NB4 (cell line): ENCODE measurements around the gene DLG2.

Experiments
- DNase-seq: peaks from one replicate; pipeline ENCODE4 v3.0.0; 2010; ENCODE audit warnings: low read depth
- H3K4me3 ChIP-seq: one replicate; pipeline ENCODE4 v1.5.1; 2011; ENCODE audit warnings: mild to moderate bottlenecking, low read depth, low read length, moderate library complexity
- MAX ChIP-seq: IDR thresholded peaks from 2 replicates; pipeline ENCODE4 v1.6.1; 2011; ENCODE audit warnings: low read depth, low read length
- MYC ChIP-seq: IDR thresholded peaks from 2 replicates; pipeline ENCODE4 v1.6.1; 2011; ENCODE audit warnings: low read depth, low read length
- POLR2A ChIP-seq: IDR thresholded peaks from 2 replicates; pipeline ENCODE4 v1.6.1; 2011; ENCODE audit warnings: mild to moderate bottlenecking; ENCODE audit not compliant: insufficient read length; ENCODE audit errors: extremely low read depth
- TF ChIP-seq, protein P1 (sequence below): IDR thresholded peaks from one replicate; pipeline ENCODE4 v1.5.1; 2012; ENCODE audit warnings: low read depth, low read length

Gene DLG2

DNA sequence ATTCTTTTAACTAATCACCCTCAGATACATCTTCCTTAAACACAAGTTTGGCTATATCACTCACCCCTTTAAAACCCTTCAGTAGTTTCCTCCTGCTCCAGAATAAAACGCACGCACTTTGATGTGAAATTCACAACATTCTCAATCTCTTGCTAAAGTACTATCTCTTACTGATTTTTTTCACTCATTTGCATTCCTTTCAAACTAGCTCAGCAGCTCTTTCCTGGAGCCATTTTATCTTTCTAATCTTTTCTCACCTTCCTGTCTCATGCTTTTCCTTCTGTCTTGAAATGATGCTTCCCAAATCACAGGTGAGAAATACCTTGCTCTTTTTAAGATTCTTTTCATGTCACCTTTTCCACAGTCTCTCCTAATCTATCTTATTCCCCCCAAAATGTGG lies 1074.4 kb downstream of the DLG2 start:
- DNase-seq: no peak
- TF ChIP-seq MAX (no peak), POLR2A (no peak), MYC (no peak)
- TF ChIP-seq, protein P1, sequence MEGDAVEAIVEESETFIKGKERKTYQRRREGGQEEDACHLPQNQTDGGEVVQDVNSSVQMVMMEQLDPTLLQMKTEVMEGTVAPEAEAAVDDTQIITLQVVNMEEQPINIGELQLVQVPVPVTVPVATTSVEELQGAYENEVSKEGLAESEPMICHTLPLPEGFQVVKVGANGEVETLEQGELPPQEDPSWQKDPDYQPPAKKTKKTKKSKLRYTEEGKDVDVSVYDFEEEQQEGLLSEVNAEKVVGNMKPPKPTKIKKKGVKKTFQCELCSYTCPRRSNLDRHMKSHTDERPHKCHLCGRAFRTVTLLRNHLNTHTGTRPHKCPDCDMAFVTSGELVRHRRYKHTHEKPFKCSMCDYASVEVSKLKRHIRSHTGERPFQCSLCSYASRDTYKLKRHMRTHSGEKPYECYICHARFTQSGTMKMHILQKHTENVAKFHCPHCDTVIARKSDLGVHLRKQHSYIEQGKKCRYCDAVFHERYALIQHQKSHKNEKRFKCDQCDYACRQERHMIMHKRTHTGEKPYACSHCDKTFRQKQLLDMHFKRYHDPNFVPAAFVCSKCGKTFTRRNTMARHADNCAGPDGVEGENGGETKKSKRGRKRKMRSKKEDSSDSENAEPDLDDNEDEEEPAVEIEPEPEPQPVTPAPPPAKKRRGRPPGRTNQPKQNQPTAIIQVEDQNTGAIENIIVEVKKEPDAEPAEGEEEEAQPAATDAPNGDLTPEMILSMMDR: no peak
- no peak overlapping the region for H3K4me3 ChIP-seq

- no peak overlapping the region for H3K4me3 ChIP-seq
- TF ChIP-seq MYC: no peak
- TF ChIP-seq MAX: no peak
- TF ChIP-seq POLR2A: no peak
- TF ChIP-seq, protein P1: no peak
- no peak for DNase-seq
These were observed 1077.9 kb downstream of the DLG2 start for GRCh38 chr11:84549217-84549616.

DNA sequence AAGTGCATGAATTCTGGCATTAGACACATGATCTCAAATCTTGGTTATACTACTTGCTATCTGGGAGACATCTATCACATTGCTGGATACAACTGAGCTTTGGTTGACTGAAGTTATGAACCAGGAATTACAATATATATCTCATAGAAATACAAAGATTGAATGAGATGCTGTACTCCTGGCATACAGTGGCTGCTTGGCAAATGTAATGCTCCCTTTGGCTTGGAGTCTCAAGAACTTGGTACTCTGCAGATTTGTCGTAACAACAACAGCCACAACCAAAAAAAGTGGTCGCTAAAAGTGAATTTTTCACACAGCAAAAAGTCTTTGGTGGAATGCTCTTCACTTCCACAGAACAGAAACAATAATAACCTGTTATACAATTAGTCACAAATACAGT lies 1082.6 kb downstream of the DLG2 start:
- DNase-seq: no peak
- H3K4me3 ChIP-seq: no peak overlapping the region
- no peak for TF ChIP-seq POLR2A
- TF ChIP-seq, protein P1: no peak
- no peak for TF ChIP-seq MYC
- TF ChIP-seq MAX: no peak

DNA sequence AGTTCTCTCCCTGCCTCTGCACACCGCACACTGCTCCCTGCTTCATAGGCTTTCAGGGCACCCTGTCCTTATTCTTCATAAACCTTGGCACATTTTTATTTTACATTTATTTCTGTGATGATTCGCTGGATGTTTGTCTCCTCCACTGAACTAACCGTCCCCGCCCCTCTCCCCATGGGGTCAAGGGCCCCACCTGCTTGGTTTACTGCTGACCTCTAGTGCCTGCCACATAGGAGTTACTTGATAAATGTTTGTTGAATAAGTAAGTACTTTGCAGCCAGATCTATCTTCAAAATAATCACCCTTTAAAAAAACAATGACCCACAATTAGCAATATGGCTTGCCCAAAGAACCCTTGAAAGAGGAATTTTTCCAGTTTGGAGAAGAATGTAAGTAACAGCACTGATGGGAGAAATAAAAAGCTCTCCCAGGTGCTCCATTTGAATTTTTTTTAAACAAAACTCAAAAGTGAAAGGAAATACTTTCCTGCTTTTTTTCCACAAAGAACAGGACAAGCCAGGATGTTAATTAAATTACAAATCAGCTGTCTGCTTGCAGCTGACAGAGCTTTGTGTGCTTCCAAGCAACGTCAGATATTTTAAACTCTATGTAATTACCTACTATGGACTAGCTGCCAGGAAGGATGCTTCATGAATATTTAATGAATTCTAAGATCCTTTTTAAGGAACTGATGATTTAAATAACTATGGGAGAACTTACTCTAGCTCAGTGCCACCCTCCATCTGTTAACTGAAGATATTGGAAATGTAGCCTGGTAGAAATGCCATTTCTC lies 1083.6 kb downstream of the DLG2 start:
- TF ChIP-seq POLR2A (no peak), MAX (no peak), MYC (no peak)
- TF ChIP-seq, protein P1: no peak
- DNase-seq: no peak
- no peak overlapping the region for H3K4me3 ChIP-seq

DNA sequence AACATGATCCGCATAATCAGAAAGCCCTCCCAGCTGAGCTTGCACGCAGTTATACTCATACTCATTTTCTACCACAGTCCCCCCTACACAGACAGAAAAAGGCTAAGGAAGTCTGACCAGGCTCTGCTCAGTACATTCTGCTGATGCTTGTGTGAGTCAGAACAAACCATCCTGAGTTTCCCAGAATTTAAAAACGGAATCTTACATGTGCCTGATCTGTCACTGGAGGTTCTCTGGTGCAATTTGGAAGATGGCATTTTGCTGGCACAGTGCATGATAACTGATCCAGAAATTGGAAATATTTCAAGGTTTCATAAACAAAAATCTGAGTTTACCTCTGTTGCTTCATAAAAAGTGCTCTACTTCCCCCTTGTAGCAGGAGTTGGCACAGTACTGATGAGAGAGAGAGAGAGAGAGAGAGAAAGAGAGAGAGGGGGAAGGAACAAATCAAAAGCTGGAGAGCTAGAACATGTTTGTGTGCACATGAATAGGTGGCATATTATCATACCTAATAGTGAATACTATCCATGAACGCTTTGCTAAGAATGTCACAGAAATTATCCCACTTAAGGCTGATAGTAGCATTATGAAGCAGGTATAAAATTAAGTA lies 1085.3 kb downstream of the DLG2 start:
- DNase-seq: no peak
- H3K4me3 ChIP-seq: no peak overlapping the region
- TF ChIP-seq MAX (no peak), POLR2A (no peak), MYC (no peak)
- TF ChIP-seq, protein P1: no peak
